Measurements from ENCODE around the gene POLRMT.

DNA sequence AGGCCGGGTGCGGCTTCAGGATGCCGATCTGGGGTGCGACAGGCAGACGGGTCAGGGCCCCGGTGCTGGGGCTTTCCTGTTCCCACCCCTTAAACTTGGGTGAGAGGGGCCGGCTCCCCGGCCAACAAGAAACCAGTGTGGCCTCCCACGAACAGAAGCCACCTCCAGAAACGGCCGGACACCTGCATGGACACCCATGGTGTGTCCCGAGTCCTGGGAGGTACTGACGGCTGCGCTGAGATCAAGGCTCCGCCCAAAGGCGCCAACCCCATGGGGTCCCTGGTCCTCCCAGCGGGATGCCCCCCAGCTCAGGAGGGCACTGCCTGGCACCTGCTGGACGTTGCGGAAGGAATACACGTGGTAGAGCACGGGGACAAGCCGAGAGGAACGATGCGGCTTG, 11.5 kb downstream of the POLRMT start:
- TF ChIP-seq NFIC (IDR thresholded peaks at IDR 0.05) (no peak), EP300 (IDR thresholded peaks at IDR 0.05; ENCODE audit: borderline replicate concordance) (no peak), CREB1 (IDR thresholded peaks at IDR 0.05; ENCODE audit: low read depth) (no peak)
- TF ChIP-seq, protein P1, sequence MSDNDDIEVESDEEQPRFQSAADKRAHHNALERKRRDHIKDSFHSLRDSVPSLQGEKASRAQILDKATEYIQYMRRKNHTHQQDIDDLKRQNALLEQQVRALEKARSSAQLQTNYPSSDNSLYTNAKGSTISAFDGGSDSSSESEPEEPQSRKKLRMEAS (IDR thresholded peaks at IDR 0.05), result no peak

Data from Ishikawa (cell line).